Tibial artery (tissue), 4 donors: ENCODE results near the gene RARB.

Experiments used
- DNase-seq, 2 donors: peaks; one replicate each; pipeline ENCODE4 v3.0.0-alpha.2; 2019
- H3K27ac ChIP-seq, 2 donors: fragments of 200-600 bp; sonication (generic) in 1 of 2; 1 replicate in 1 of 2; 2 replicates in 1 of 2; pipeline ENCODE4 v1.5.1; 2018 to 2019; ENCODE audit warnings: mild to moderate bottlenecking in 1 of 2
- H3K27me3 ChIP-seq, 2 donors: fragments of 200-600 bp; sonication (generic) in 1 of 2; one replicate each; pipeline versions ENCODE4 v1.5.1 to v1.6.0; 2016 to 2019
- H3K36me3 ChIP-seq, 3 donors: fragments of 200-600 bp; sonication (generic) in 2 of 3; one replicate each; pipeline ENCODE4 v1.5.1; 2016 to 2019; ENCODE audit warnings: mild to moderate bottlenecking in 2 of 3
- H3K4me1 ChIP-seq, 4 donors: fragments of 200-600 bp; sonication (generic) in 2 of 4; 1 replicate in 3 of 4; 2 replicates in 1 of 4; pipeline ENCODE4 v1.5.1; 2016 to 2019
- H3K4me3 ChIP-seq, 2 donors: fragments of 200-600 bp; sonication (generic) in 1 of 2; 1 replicate in 1 of 2; 2 replicates in 1 of 2; pipeline ENCODE4 v1.5.1; 2018 to 2019; ENCODE audit warnings: mild to moderate bottlenecking in 2 of 2
- H3K9me3 ChIP-seq, 3 donors: fragments of 200-600 bp; sonication (generic) in 1 of 3; one replicate each; pipeline ENCODE4 v1.5.1; 2016 to 2019
- CTCF ChIP-seq, 2 experiments: fragments of 200-600 bp in 1 of 2; fragments of 450-650 bp in 1 of 2; IDR thresholded peaks; one replicate each; pipeline ENCODE4 v1.5.1; 2017 to 2019; ENCODE audit warnings: antibody characterized with exemption in 2 of 2, mild to moderate bottlenecking in 1 of 2, moderate library complexity in 1 of 2
- intact Hi-C: fragments of 100-400 bp; cut with DNase I; formaldehyde crosslinking; loops from one replicate; pipeline ENCODE4 v1.15.0; 2023; ENCODE audit warnings: low total_unique reads

Gene RARB

GRCh38 chr3:25495304-25495703 lies 67.2 kb downstream of the RARB start:
- no peak for TF ChIP-seq CTCF (IDR thresholded peaks at IDR 0.05)
- H3K4me1 ChIP-seq, result peaks cover 0 to 29% (median 3%) of the 10 kb centered on the region in 4 donors
- no peaks in the 10 kb centered on the region for H3K36me3 ChIP-seq
- intact Hi-C loops, result no loop called here
- H3K4me3 ChIP-seq, result no peak overlapping the region
- no peak overlapping the region for H3K27ac ChIP-seq
- H3K27me3 ChIP-seq, result no peaks in the 10 kb centered on the region
- peaks cover 0 to 33% (median 12%) of the 10 kb centered on the region in 3 donors for H3K9me3 ChIP-seq
- no peak for DNase-seq

DNA sequence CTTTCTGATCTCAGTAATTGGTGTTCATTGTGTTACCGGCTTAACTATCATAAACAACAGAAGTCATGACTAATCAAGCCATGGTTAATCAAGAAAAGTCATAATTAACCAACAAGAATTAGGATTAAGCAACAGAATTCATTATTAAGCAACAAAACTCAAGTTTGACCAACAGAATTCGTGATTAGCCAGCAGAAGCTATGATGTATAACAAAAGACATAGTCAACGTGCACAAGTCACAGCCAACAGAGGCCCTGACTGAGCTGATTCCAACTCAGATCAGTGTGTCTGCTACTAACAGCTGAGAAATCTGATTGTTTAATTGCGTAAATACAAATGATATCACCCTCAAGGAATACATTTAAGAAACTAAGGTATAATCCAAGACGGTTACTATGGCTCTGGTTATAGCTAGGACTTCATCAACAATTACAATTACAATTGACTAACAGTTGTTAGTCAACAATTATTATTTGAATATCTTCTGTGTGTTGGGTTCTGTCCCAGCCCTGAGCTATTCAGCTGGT lies 67.7 kb downstream of the RARB start:
- peaks cover 0 to 33% (median 12%) of the 10 kb centered on the region in 3 donors for H3K9me3 ChIP-seq
- no peaks in the 10 kb centered on the region for H3K27me3 ChIP-seq
- DNase-seq, result no peak
- intact Hi-C loops, result no loop called here
- no peaks in the 10 kb centered on the region for H3K36me3 ChIP-seq
- H3K4me1 ChIP-seq, result peaks cover 0 to 34% (median 6%) of the 10 kb centered on the region in 4 donors
- H3K4me3 ChIP-seq, result no peak overlapping the region
- no peak for TF ChIP-seq CTCF (IDR thresholded peaks at IDR 0.05)
- no peak overlapping the region for H3K27ac ChIP-seq

GRCh38 chr3:25497096-25497495 lies 69.0 kb downstream of the RARB start:
- Histone ChIP-seq H3K27ac (no peak overlapping the region), H3K4me3 (no peak overlapping the region), H3K36me3 (no peaks in the 10 kb centered on the region), H3K4me1 (peaks cover 0 to 42% (median 7%) of the 10 kb centered on the region in 4 donors), H3K9me3 (peaks cover 0 to 33% (median 12%) of the 10 kb centered on the region in 3 donors), H3K27me3 (no peaks in the 10 kb centered on the region)
- no peak for DNase-seq
- intact Hi-C loops, result no loop called here
- TF ChIP-seq CTCF (IDR thresholded peaks at IDR 0.05), result no peak

GRCh38 chr3:25500706-25501210 lies 72.7 kb downstream of the RARB start:
- DNase-seq, result no peak
- TF ChIP-seq CTCF (IDR thresholded peaks at IDR 0.05), result no peak
- intact Hi-C loops, result no loop called here
- Histone ChIP-seq H3K36me3 (no peaks in the 10 kb centered on the region), H3K9me3 (peaks cover 0 to 6% (median 0%) of the 10 kb centered on the region in 3 donors), H3K4me1 (peaks cover 0 to 42% (median 7%) of the 10 kb centered on the region in 4 donors), H3K4me3 (no peak overlapping the region), H3K27ac (no peak overlapping the region), H3K27me3 (no peaks in the 10 kb centered on the region)

DNA sequence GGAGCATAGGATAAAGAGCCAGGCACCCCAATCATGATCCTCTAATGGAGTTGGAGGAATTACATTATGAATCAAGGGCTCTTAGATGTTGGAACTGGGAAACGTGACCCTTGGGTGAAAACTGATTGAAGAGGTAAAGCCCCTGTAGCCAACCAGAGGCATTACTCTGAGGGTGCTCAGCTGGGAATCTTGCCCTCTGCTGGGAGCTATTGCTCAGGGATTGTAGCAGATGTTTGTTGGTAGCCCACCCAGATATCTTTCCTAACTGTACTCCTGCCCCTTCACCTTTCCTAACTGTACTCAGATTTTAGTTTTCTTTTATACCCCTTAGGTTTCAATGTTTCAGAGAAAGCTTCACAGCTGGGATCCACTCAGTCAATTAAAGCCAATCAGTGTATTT lies 74.2 kb downstream of the RARB start:
- Histone ChIP-seq H3K4me3 (no peak overlapping the region), H3K27me3 (no peaks in the 10 kb centered on the region), H3K36me3 (no peaks in the 10 kb centered on the region), H3K27ac (no peak overlapping the region), H3K4me1 (peaks cover 0 to 42% (median 7%) of the 10 kb centered on the region in 4 donors), H3K9me3 (no peaks in the 10 kb centered on the region)
- no peak for TF ChIP-seq CTCF (IDR thresholded peaks at IDR 0.05)
- intact Hi-C loops, result no loop called here
- no peak for DNase-seq
